ENCODE data around the gene PRIMA1. TPM values are rescaled to one million over a fixed set of nuclear protein-coding genes. Genes with fewer than 3 reads are reported as not detected.

The PRIMA1 gene
- total and polyA plus RNA-seq, 2 experiments from 2014 or later = 2.1 to 3.5 TPM

- TF ChIP-seq EZH2 (IDR thresholded peaks at IDR 0.05; ENCODE audit: low read depth, unreplicated experiment) (no peak), STAT1 (IDR thresholded peaks at IDR 0.05; ENCODE audit: unreplicated experiment) (no peak), ETS1 (IDR thresholded peaks at IDR 0.05) (no peak), NANOG (IDR thresholded peaks at IDR 0.05; ENCODE audit: borderline replicate concordance) (no peak), ZNF114 (CRISPR knock-in tag; IDR thresholded peaks at IDR 0.05) (no peak), ZNF331 (CRISPR knock-in tag; IDR thresholded peaks at IDR 0.05; ENCODE audit: low read depth) (no peak), JUNB (IDR thresholded peaks at IDR 0.05; ENCODE audit: unreplicated experiment) (no peak)
Observed at GRCh38 chr14:93751946-93752655, 36.2 kb downstream of the PRIMA1 start (continued).

- no peaks in the 10 kb centered on the region for H3K9me3 Mint-ChIP-seq
- DNase-seq (ENCODE audit: low spot score) (no peak), ATAC-seq (no peak)
- no peaks in the 10 kb centered on the region for H3K9me2 ChIP-seq (ENCODE audit: insufficient read depth)
- H3K36me3 Mint-ChIP-seq (ENCODE audit: low read depth) = no peaks in the 10 kb centered on the region
- H3K27ac ChIP-seq (ENCODE audit: low read depth) = no peak overlapping the region
- no peak overlapping the region for H2AFZ ChIP-seq
- H4K20me1 ChIP-seq (replicated peaks; ENCODE audit: insufficient read depth) = no peaks in the 10 kb centered on the region
- H3K4me3 Mint-ChIP-seq = no peak overlapping the region
- peaks cover 21% of the 10 kb centered on the region for H3K4me1 Mint-ChIP-seq
- TF ChIP-seq REST (IDR thresholded peaks at IDR 0.05; ENCODE audit: unreplicated experiment) (no peak), CTCF (conservative IDR thresholded peaks at IDR 0.05; ENCODE audit: low read depth in 2 of 2) (no peak), EZH2 (IDR thresholded peaks at IDR 0.05; ENCODE audit: low read depth, unreplicated experiment) (no peak), ZNF331 (CRISPR knock-in tag; IDR thresholded peaks at IDR 0.05; ENCODE audit: low read depth) (no peak), ETS1 (IDR thresholded peaks at IDR 0.05) (no peak)
- H3K27me3 Mint-ChIP-seq (ENCODE audit: insufficient read depth, low read depth, poor library complexity) = peaks cover 2% of the 10 kb centered on the region
- no peak overlapping the region for H3K4me3 ChIP-seq
- no peaks in the 10 kb centered on the region for H3K27me3 ChIP-seq (ENCODE audit: insufficient read depth)
- no peak overlapping the region for H3K27ac Mint-ChIP-seq
- peaks cover 3% of the 10 kb centered on the region for H3K4me1 ChIP-seq (ENCODE audit: insufficient read depth)
- H3K79me2 ChIP-seq (replicated peaks; ENCODE audit: insufficient read depth) = no peaks in the 10 kb centered on the region
- H3K4me2 ChIP-seq = no peak overlapping the region
- no peaks in the 10 kb centered on the region for H3K36me3 ChIP-seq (ENCODE audit: insufficient read depth)
- H3F3A ChIP-seq (replicated peaks; ENCODE audit: low read depth) = no peaks in the 10 kb centered on the region
Observed at GRCh38 chr14:93749076-93749420, 39.2 kb downstream of the PRIMA1 start.

Data from GM23338 (cell line).